Loucy (cell line): Measurements from ENCODE around the gene DNAH14.

Experiments
- CTCF ChIP-seq: fragments of 200-600 bp; sonication (generic); conservative IDR thresholded peaks from 2 replicates; pipeline ENCODE4 v1.5.1; 2014; ENCODE audit warnings: mild to moderate bottlenecking, antibody characterized with exemption, low read length
- EZH2phosphoT487 ChIP-seq: fragments of 200-600 bp; IDR thresholded peaks from 2 replicates; pipeline ENCODE4 v1.6.1; 2018; ENCODE audit warnings: antibody characterized with exemption, mild to moderate bottlenecking, moderate library complexity, borderline replicate concordance

GRCh38 chr1:225280563-225280962 is 351.1 kb downstream of the DNAH14 start:
- TF ChIP-seq EZH2phosphoT487: no peak
- TF ChIP-seq CTCF: no peak
